AG04450 (cell line): ENCODE data around the gene PPFIBP2. TPM values are rescaled to one million over a fixed set of nuclear protein-coding genes. Genes with fewer than 3 reads are reported as not detected.

Source experiments
- CTCF ChIA-PET: fragments of 300-600, 350-600 bp; formaldehyde crosslinking; extraction: SDS; loops from one replicate; lab custom pipeline; 2022; ENCODE audit warnings: antibody characterized with exemption, inconsistent platforms; lab: Charles Lee
- POLR2A ChIA-PET: fragments of 350-600 bp; formaldehyde crosslinking; extraction: SDS; loops from one replicate; lab custom pipeline; 2021; ENCODE audit warnings: antibody characterized with exemption, inconsistent platforms; lab: Yijun Ruan, JAX
- DNase-seq: peaks from one replicate; pipeline ENCODE4 v3.0.0-alpha.2; 2011; ENCODE audit warnings: low read depth, low spot score
- H3K27ac ChIP-seq: one replicate; pipeline ENCODE4 v1.5.1; 2012; ENCODE audit warnings: low read depth, low read length, control low read depth
- H3K27me3 ChIP-seq: one replicate; pipeline ENCODE4 v1.6.0; 2012; ENCODE audit warnings: low read length; ENCODE audit not compliant: control insufficient read depth, insufficient read depth
- H3K4me3 ChIP-seq: 2 replicates; pipeline ENCODE4 v1.5.1; 2011; ENCODE audit warnings: mild to moderate bottlenecking, low read depth, low read length, control low read depth
- H3K9me3 ChIP-seq: 2 replicates; pipeline ENCODE4 v1.5.1; 2012; ENCODE audit warnings: low read length; ENCODE audit not compliant: control insufficient read depth, insufficient read depth
- polyA plus RNA-seq: library from polyadenylated mRNA; depleted of rRNA; stranded (reverse); fragments of >200 nt; gene quantifications from 2 replicates; pipeline ENCODE4 v1.2.3, GENCODE V29; 2011
- TF ChIP-seq, protein P1 (sequence below): IDR thresholded peaks from 2 replicates; pipeline ENCODE4 v1.5.1; 2011; ENCODE audit warnings: low read depth, low read length, control low read depth, inconsistent platforms

Gene PPFIBP2
- polyA plus RNA-seq, 1 experiment: 4.1 TPM

GRCh38 chr11:7585816-7586215 lies 72.0 kb downstream of the PPFIBP2 start:
- ChIA-PET POLR2A (no interaction called here), CTCF (interaction anchor here (0.8 to 6.4 kb wide), 3 partner anchors 15 to 104 kb away, joined by 3 to 47 read pairs (median 3); no protein-coding TSS in a partner anchor)
- no peaks in the 10 kb centered on the region for H3K9me3 ChIP-seq
- no peak overlapping the region for H3K27ac ChIP-seq
- H3K27me3 ChIP-seq: no peaks in the 10 kb centered on the region
- DNase-seq: no peak
- TF ChIP-seq, protein P1, sequence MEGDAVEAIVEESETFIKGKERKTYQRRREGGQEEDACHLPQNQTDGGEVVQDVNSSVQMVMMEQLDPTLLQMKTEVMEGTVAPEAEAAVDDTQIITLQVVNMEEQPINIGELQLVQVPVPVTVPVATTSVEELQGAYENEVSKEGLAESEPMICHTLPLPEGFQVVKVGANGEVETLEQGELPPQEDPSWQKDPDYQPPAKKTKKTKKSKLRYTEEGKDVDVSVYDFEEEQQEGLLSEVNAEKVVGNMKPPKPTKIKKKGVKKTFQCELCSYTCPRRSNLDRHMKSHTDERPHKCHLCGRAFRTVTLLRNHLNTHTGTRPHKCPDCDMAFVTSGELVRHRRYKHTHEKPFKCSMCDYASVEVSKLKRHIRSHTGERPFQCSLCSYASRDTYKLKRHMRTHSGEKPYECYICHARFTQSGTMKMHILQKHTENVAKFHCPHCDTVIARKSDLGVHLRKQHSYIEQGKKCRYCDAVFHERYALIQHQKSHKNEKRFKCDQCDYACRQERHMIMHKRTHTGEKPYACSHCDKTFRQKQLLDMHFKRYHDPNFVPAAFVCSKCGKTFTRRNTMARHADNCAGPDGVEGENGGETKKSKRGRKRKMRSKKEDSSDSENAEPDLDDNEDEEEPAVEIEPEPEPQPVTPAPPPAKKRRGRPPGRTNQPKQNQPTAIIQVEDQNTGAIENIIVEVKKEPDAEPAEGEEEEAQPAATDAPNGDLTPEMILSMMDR: no peak
- no peak overlapping the region for H3K4me3 ChIP-seq

GRCh38 chr11:7586376-7586775 lies 72.6 kb downstream of the PPFIBP2 start:
- DNase-seq: no peak
- Histone ChIP-seq H3K4me3 (no peak overlapping the region), H3K27me3 (no peaks in the 10 kb centered on the region), H3K9me3 (no peaks in the 10 kb centered on the region), H3K27ac (no peak overlapping the region)
- TF ChIP-seq, protein P1: no peak
- ChIA-PET POLR2A (no interaction called here), CTCF (interaction anchor here (1.0 to 2.0 kb wide), 2 partner anchors 15 to 71 kb away, joined by 3 to 13 read pairs; no protein-coding TSS in a partner anchor)

DNA sequence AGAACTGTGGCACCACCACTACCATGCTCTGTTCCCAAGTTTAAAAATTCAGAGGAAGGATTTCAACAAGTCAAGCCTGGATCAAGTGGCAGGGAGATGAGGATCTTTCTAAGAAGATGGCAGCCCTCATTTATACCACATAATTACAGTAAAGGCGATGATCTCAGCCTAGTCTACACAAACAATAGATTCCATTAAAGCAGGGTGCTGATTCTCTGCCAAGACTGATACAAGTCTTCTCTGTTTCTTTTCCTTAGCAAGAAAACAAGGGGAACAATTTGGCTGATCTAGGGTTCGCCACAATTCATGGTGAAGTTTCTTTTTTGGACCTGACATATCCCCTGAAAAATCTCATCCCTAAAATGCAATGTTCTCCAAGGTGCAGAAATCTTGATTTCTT lies 73.9 kb downstream of the PPFIBP2 start:
- POLR2A ChIA-PET: no interaction called here
- no peak for DNase-seq
- Histone ChIP-seq H3K27ac (no peak overlapping the region), H3K27me3 (no peaks in the 10 kb centered on the region), H3K9me3 (no peaks in the 10 kb centered on the region), H3K4me3 (no peak overlapping the region)
- TF ChIP-seq, protein P1: no peak
- CTCF ChIA-PET: interaction anchor here (2.0 kb wide), 1 partner anchor 16 kb away, joined by 13 read pairs; no protein-coding TSS in a partner anchor

DNA sequence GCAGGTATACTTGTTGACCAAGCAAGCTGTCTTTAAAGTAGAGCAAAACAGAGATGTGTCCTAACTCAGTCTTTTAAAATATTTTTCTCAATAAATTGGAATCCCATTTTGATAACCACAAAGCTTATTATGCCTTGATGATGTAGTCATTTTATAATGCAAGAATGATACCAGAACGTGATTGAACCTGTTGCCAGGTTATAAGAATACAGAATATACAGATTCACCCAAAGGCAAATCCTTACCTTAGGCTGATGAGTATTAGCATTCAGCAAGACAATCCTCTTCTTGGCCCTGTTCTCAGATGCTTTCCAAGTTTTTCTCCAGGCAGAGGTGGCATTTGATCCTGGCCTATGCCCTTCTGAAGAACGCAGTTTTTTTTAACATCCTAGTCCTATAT lies 76.1 kb downstream of the PPFIBP2 start:
- CTCF ChIA-PET: interaction anchor here (6.2 kb wide), 1 partner anchor 18 kb away, joined by 24 read pairs; no protein-coding TSS in a partner anchor
- no peak for DNase-seq
- Histone ChIP-seq H3K27me3 (no peaks in the 10 kb centered on the region), H3K9me3 (no peaks in the 10 kb centered on the region), H3K27ac (no peak overlapping the region), H3K4me3 (no peak overlapping the region)
- POLR2A ChIA-PET: no interaction called here
- TF ChIP-seq, protein P1: no peak

GRCh38 chr11:7590529-7590928 lies 76.7 kb downstream of the PPFIBP2 start:
- TF ChIP-seq, protein P1: no peak
- ChIA-PET POLR2A (no interaction called here), CTCF (interaction anchor here (6.2 kb wide), 1 partner anchor 19 kb away, joined by 24 read pairs; no protein-coding TSS in a partner anchor)
- Histone ChIP-seq H3K9me3 (no peaks in the 10 kb centered on the region), H3K27me3 (no peaks in the 10 kb centered on the region), H3K4me3 (no peak overlapping the region), H3K27ac (no peak overlapping the region)
- no peak for DNase-seq
